HG03354 (cell line): Measurements from ENCODE around the gene TSPY10.
"Not testable (repeated sequence)": the region's sequence is repeated elsewhere in the genome, so short reads cannot be mapped to it uniquely, and the experiment has no call there.

Experiments
- ATAC-seq: cut with Tn5 transposase; IDR thresholded peaks from one replicate; pipeline ENCODE4 v1.9.1; 2021; ENCODE audit warnings: mild to moderate bottlenecking; ENCODE audit not compliant: unreplicated experiment, poor library complexity, severe bottlenecking

TSPY10 gene, protein sequence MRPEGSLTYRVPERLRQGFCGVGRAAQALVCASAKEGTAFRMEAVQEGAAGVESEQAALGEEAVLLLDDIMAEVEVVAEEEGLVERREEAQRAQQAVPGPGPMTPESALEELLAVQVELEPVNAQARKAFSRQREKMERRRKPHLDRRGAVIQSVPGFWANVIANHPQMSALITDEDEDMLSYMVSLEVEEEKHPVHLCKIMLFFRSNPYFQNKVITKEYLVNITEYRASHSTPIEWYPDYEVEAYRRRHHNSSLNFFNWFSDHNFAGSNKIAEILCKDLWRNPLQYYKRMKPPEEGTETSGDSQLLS

DNA sequence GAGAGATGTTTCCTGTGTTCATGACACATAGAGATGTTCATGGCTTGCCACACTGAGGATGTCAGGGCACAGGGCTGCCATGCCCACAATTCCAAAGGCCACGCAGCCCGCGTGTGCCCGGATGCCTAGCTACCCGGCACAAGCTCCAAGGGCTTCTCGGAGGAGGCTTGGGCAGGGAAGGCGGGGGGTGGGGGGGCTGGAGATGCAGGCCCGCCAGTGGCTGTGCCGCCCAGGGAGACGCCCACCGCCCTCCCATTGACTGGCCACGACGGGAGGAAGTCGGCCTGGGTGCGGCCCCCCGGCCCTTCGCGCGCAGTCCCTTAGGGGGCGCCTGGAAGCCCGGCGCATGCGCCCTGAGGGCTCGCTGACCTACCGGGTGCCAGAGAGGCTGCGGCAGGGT, at the start of gene TSPY10:
Gene TSPY10, plus strand, starts transcription at position 301 of the 400 bp plus-strand sequence. Its CDS starts 46 bp downstream, at position 347.
- ATAC-seq, result not testable (repeated sequence)

DNA sequence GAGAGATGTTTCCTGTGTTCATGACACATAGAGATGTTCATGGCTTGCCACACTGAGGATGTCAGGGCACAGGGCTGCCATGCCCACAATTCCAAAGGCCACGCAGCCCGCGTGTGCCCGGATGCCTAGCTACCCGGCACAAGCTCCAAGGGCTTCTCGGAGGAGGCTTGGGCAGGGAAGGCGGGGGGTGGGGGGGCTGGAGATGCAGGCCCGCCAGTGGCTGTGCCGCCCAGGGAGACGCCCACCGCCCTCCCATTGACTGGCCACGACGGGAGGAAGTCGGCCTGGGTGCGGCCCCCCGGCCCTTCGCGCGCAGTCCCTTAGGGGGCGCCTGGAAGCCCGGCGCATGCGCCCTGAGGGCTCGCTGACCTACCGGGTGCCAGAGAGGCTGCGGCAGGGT, 40.7 kb upstream of the TSPY10 start, which contains the start of gene TSPY9:
Gene TSPY9, plus strand, starts transcription at position 301 of the 400 bp plus-strand sequence. Its CDS starts 46 bp downstream, at position 347.
- ATAC-seq, result not testable (repeated sequence)

DNA sequence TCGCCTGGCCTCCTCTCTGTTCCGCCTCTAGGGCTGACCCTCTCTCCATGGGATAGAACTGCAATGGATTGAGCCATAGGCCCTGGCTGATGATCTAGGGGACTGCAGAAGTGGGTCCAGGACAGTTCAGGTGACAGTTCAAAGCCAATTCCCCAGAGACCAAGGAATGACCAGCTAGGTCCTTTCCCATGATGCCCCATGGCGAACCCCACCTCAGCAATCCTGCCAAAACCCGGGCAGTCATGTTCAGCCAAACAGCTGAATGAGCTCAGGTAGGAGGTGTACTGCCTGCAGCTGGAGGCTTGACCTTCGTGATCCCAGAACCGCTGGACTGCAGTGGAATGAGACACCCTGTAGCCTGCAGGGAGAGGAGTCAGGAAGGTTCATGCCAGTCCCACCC, 23.3 kb upstream of the TSPY10 start:
- ATAC-seq, result not testable (repeated sequence)

DNA sequence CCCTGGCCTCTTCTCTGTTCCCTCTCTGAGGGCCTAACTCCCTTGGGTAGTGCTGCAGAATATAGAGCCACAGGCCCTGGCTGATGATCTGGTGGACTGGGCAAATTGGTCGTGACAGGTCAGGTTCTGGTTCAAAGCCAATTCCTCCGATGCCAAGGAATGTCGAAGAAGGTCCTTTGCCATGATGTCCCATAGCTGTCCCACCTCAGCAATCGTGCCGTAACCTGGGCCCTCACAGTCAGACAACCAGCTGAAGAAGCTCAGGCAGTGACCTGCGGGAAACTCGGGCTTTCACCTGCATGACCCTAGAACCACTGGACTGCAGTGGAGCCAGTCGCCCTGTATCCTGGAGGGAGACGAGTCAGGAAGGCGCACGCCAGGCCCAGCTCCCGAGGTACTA, 11.4 kb upstream of the TSPY10 start:
- ATAC-seq, result not testable (repeated sequence)
